K562 treated with DMSO at 1 percent for 12 hours (cell line): ENCODE measurements around the gene SP5. TPM values are rescaled to one million over a fixed set of nuclear protein-coding genes. Genes with fewer than 3 reads are reported as not detected.

Experiments used
- total RNA-seq: library from RNA; unstranded; fragments of 300-600 nt; gene quantifications from 2 replicates; pipeline ENCODE4 v1.2.3, GENCODE V29; 2022; ENCODE audit not compliant: insufficient read depth

The SP5 gene
- total RNA-seq = 4.6 and 14.3 TPM in 2 replicates

GRCh38 chr2:170715062-170715931 lies at the start of gene SP5:
SP5 (plus strand) TSS chr2:170715337; CDS start chr2:170715513, 176 bp downstream.

Other genes with a start within 250 kb of the SP5 start
- 5.7 and 6.7 TPM in 2 replicates for gene ERICH2, start 55.0 kb downstream of the SP5 start, total RNA-seq
- gene GAD1, start 101.5 kb downstream of the SP5 start, total RNA-seq = 19.2 and 21.1 TPM in 2 replicates
- 67.0 and 127 TPM in 2 replicates for gene GORASP2, start 213.9 kb downstream of the SP5 start, total RNA-seq